ENCODE results near the gene TMSB4X.

- TF ChIP-seq ZNF274 (IDR thresholded peaks at IDR 0.05; ENCODE audit: low read depth, low read length) (no peak), SUZ12 (IDR thresholded peaks at IDR 0.05; ENCODE audit: extremely low read depth, insufficient read depth, insufficient read length) (no peak)
Measured at GRCh38 chrX:12929701-12930100, 45.2 kb upstream of the TMSB4X start.

Data from NT2/D1 (cell line).